Stimulated activated naive B cell treated with anti-CD40 and anti-IgM and Interleukin-4, amounts not matched to agents 10 μg/mL and 1 μg/mL and 100 μg/mL, for 72 hours (primary cell): ENCODE data around the gene UNG.
"Not testable (repeated sequence)": the region's sequence is repeated elsewhere in the genome, so short reads cannot be mapped to it uniquely, and the experiment has no call there.

Source experiments
- ATAC-seq, 2 donors: fragments of 150-1000 bp; cut with Tn5 transposase; replicated peaks; 2 replicates each; pipeline ENCODE4 v1.10.0; 2021; ENCODE audit warnings: moderate library complexity in 1 of 2
- DNase-seq: peaks from one replicate; pipeline ENCODE4 v3.0.0; 2021
- H3K27ac Mint-ChIP-seq: one replicate; pipeline ENCODE4 v1.8.0; 2022; ENCODE audit warnings: mild to moderate bottlenecking, mixed read lengths
- H3K27me3 Mint-ChIP-seq, 2 donors: one replicate each; pipeline ENCODE4 v1.8.0; 2022; ENCODE audit warnings: mixed read lengths in 2 of 2
- H3K36me3 Mint-ChIP-seq, 2 donors: one replicate each; pipeline ENCODE4 v1.8.0; 2022; ENCODE audit warnings: mixed read lengths in 2 of 2, mild to moderate bottlenecking in 1 of 2
- H3K4me1 Mint-ChIP-seq, 2 donors: one replicate each; pipeline ENCODE4 v1.8.0; 2022; ENCODE audit warnings: mixed read lengths in 2 of 2, mild to moderate bottlenecking in 1 of 2
- H3K4me3 Mint-ChIP-seq, 2 donors: one replicate each; pipeline ENCODE4 v1.8.0; 2022; ENCODE audit warnings: mild to moderate bottlenecking in 2 of 2, mixed read lengths in 2 of 2, moderate library complexity in 1 of 2
- H3K9me3 Mint-ChIP-seq, 2 donors: one replicate each; pipeline ENCODE4 v1.8.0; 2022; ENCODE audit warnings: mixed read lengths in 2 of 2, mild to moderate bottlenecking in 1 of 2

UNG gene

DNA sequence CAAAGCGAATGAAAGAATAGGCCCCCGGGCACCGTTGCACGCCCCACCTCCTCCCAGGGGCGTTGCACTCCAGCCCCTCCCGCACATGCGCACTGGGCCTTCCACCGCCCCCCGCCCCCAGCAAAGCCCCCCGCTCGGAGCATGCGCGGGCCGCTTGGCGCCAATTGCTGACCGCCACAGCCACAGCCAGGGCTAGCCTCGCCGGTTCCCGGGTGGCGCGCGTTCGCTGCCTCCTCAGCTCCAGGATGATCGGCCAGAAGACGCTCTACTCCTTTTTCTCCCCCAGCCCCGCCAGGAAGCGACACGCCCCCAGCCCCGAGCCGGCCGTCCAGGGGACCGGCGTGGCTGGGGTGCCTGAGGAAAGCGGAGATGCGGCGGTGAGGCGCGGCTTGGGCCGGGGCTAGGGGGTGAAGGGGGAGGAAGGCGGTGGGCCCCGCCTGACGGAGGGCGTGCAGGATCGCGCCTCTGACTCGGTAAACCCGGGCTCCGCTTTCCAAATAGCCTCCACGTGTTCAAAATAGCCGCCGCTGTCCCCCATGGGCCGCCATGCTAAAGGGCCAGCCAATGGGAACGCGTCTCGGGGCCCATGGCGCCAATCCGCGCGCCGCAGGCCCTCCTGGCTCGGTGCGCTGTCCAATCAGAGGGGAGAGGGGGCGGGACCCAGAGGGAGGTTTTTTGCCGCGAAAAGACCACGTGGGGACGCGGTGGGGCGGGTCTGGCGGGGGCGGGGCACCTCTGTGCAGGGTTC lies at the start of gene UNG:
UNG (plus strand) TSS at position 163 of the 748 bp plus-strand sequence; CDS start at position 246, 83 bp downstream.
- peaks cover 18 to 52% of the 10 kb centered on the region in 2 donors for H3K4me1 Mint-ChIP-seq
- DNase-seq: peak; percentile 94
- peak; percentile 90 to 94 for ATAC-seq

GRCh38 chr12:109048706-109049105 lies 48.7 kb upstream of the UNG start:
- ATAC-seq, H3K4me3 Mint-ChIP-seq, H3K9me3 Mint-ChIP-seq, DNase-seq, H3K4me1 Mint-ChIP-seq, H3K27me3 Mint-ChIP-seq, H3K27ac Mint-ChIP-seq, H3K36me3 Mint-ChIP-seq: not testable (repeated sequence)

More for the DNA sequence above, at the start of gene UNG:
- peaks cover 6 to 18% of the 10 kb centered on the region in 2 donors for H3K36me3 Mint-ChIP-seq
- H3K27me3 Mint-ChIP-seq: no peaks in the 10 kb centered on the region
- peak within 1 kb of the TSS; percentile 85 to 96 for H3K4me3 Mint-ChIP-seq
- peak within 1 kb of the TSS; percentile 92 for H3K27ac Mint-ChIP-seq
- no peaks in the 10 kb centered on the region for H3K9me3 Mint-ChIP-seq

DNA sequence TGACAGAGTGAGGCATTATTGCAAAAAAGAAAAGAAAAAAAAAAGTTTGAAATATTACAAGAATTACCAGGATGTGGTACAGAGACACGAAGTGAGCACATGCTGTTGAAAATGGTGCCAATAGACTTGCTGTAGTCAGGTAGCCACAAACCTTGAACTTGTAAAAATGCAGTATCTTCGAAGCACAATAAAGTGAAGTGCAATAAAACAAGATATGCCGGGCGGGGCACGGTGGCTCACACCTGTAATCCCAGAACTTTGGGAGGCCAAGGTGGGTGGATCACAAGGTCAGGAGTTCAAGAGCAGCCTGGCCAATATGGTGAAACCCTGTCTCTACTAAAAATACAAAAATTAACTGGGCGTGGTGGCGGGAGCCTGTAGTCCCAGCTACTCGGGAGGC lies 47.6 kb upstream of the UNG start:
- Mint-ChIP-seq H3K27ac (peak overlapping the region; percentile 20), H3K4me1 (peaks cover 9 to 14% of the 10 kb centered on the region in 2 donors)
- not testable (repeated sequence) for H3K4me3 Mint-ChIP-seq, DNase-seq, H3K9me3 Mint-ChIP-seq, ATAC-seq, H3K27me3 Mint-ChIP-seq, H3K36me3 Mint-ChIP-seq

DNA sequence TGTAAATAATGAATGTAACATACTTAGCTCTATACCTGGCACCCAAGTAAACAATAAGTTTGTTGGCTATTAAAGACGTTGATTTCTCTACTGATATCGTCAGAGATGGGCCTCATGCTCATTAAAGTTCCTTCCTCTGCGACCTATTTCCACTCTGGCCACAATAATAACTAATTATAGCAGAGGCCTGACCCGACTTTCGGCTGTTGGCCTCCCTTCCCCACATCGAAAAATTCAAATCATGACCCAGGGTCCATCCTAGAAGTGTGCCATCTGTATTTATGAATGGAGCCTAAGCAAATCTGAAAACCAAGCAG lies 45.3 kb upstream of the UNG start:
- DNase-seq: no peak
- H3K27me3 Mint-ChIP-seq: no peaks in the 10 kb centered on the region
- ATAC-seq: no peak
- no peaks in the 10 kb centered on the region for H3K9me3 Mint-ChIP-seq
- H3K36me3 Mint-ChIP-seq: no peaks in the 10 kb centered on the region
- H3K27ac Mint-ChIP-seq: peak overlapping the region; percentile 96
- H3K4me1 Mint-ChIP-seq: peaks cover 9 to 14% of the 10 kb centered on the region in 2 donors
- H3K4me3 Mint-ChIP-seq: peak overlapping the region; percentile 93 to 98

DNA sequence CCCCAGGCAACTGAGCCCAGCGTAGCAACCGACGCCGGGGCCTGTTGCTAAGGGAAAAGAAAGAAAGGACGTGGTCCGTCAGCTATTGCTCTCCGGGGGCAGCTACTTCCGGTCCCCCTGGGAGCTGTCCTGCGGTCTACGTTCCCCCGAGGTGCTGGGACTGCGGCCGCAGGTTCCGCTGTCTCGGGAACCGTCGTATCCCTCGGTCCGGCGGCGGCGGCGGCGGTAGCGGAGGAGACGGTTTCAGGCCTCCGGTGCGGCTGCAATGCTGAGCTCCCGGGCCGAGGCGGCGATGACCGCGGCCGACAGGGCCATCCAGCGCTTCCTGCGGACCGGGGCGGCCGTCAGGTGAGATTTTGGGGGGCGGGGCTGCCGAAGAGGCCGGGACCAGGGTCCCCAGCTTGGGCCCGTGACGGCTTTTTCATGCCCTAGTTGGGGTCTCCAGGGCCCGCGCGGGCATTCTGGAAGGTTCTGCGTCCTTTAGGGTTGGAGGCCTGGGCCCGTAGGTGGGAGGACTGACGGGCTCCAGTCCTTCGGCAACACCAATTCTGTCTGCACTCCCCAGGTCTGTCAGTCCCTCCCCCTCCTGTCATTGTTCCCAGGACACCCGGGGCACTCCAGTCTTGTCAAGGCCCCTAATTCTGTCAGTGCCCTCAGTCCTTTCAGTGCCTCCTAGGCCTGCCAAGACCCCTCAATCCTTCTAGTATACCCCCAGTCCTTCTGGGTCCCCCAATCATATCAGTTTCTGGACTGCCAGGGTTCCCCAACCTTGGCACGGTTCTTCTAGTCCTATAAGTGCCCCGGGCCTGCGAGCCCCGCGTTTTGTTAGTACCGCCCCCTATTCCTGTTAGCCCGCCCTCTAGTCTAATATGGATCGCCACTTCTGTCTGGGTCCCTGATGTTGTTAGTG lies 44.7 kb upstream of the UNG start, which contains the start of gene USP30:
USP30 (plus strand) TSS at position 163 of the 910 bp plus-strand sequence; CDS start at position 266, 103 bp downstream.
- peak; percentile 81 to 90 for ATAC-seq
- Mint-ChIP-seq H3K27me3 (no peaks in the 10 kb centered on the region), H3K4me1 (peaks cover 9 to 14% of the 10 kb centered on the region in 2 donors), H3K9me3 (no peaks in the 10 kb centered on the region), H3K27ac (peak within 1 kb of the TSS; percentile 96), H3K4me3 (peak within 1 kb of the TSS; percentile 93 to 98), H3K36me3 (no peaks in the 10 kb centered on the region)
- DNase-seq: peak; percentile 77

- H3K27ac Mint-ChIP-seq: peak overlapping the region; percentile 96
- no peaks in the 10 kb centered on the region for H3K9me3 Mint-ChIP-seq
- peak overlapping the region; percentile 93 to 98 for H3K4me3 Mint-ChIP-seq
- H3K27me3 Mint-ChIP-seq: no peaks in the 10 kb centered on the region
- ATAC-seq (peak; percentile 55 to 64), DNase-seq (peak; percentile 4)
- H3K4me1 Mint-ChIP-seq: peaks cover 9 to 14% of the 10 kb centered on the region in 2 donors
- H3K36me3 Mint-ChIP-seq: peaks cover 4% of the 10 kb centered on the region in 2 donors
These were observed 43.8 kb upstream of the UNG start for GRCh38 chr12:109053382-109054123.

GRCh38 chr12:109054124-109054513 lies 43.3 kb upstream of the UNG start:
- H3K36me3 Mint-ChIP-seq, H3K9me3 Mint-ChIP-seq, H3K27me3 Mint-ChIP-seq, ATAC-seq, DNase-seq: not testable (repeated sequence)
- Mint-ChIP-seq H3K27ac (peak overlapping the region; percentile 96), H3K4me3 (peak overlapping the region; percentile 93 to 98), H3K4me1 (peaks cover 9 to 14% of the 10 kb centered on the region in 2 donors)

GRCh38 chr12:109054520-109054919 lies 42.9 kb upstream of the UNG start:
- Mint-ChIP-seq H3K36me3 (peaks cover 4% of the 10 kb centered on the region in 2 donors), H3K27me3 (no peaks in the 10 kb centered on the region), H3K4me3 (no peak overlapping the region), H3K4me1 (peaks cover 9 to 14% of the 10 kb centered on the region in 2 donors), H3K9me3 (no peaks in the 10 kb centered on the region), H3K27ac (no peak overlapping the region)
- DNase-seq (no peak), ATAC-seq (no peak)

GRCh38 chr12:109056891-109057290 lies 40.5 kb upstream of the UNG start:
- no peaks in the 10 kb centered on the region for H3K27me3 Mint-ChIP-seq
- no peak for ATAC-seq

GRCh38 chr12:109057376-109057775 lies 40.0 kb upstream of the UNG start:
- H3K9me3 Mint-ChIP-seq: no peaks in the 10 kb centered on the region
- no peak overlapping the region for H3K4me3 Mint-ChIP-seq
- no peaks in the 10 kb centered on the region for H3K27me3 Mint-ChIP-seq
- DNase-seq (no peak), ATAC-seq (no peak)
- H3K36me3 Mint-ChIP-seq: peaks cover 4% of the 10 kb centered on the region in 2 donors
- peak overlapping the region; percentile 72 for H3K27ac Mint-ChIP-seq
- H3K4me1 Mint-ChIP-seq: peaks cover 7 to 14% of the 10 kb centered on the region in 2 donors

More at GRCh38 chr12:109056891-109057290, 40.5 kb upstream of the UNG start:
- H3K9me3 Mint-ChIP-seq: no peaks in the 10 kb centered on the region
- DNase-seq: no peak
- H3K4me3 Mint-ChIP-seq: no peak overlapping the region
- no peak overlapping the region for H3K27ac Mint-ChIP-seq
- peaks cover 4% of the 10 kb centered on the region in 2 donors for H3K36me3 Mint-ChIP-seq
- H3K4me1 Mint-ChIP-seq: peaks cover 9 to 14% of the 10 kb centered on the region in 2 donors

DNA sequence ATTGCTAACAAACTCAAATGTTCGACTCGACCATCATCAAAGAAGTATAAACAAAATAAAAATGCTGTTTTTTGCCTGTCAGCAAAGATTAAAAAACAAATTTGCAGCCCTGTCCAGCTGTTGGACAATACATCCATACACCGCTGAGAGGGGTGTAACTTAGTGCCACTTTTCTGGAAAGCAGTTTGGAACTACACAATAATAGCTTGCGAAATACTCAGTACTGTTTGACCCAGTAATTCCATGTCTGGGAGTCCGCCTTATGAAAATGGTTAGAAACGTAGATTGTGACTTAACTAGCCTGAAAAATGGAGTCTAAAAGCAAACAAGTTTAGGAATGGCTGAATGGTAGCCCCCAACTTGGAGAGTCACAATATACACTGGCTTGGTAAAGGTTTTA lies 38.6 kb upstream of the UNG start:
- DNase-seq: no peak
- ATAC-seq: no peak
- peaks cover 3 to 5% of the 10 kb centered on the region in 2 donors for H3K4me1 Mint-ChIP-seq
- no peaks in the 10 kb centered on the region for H3K9me3 Mint-ChIP-seq
- H3K27ac Mint-ChIP-seq: no peak overlapping the region
- H3K27me3 Mint-ChIP-seq: no peaks in the 10 kb centered on the region
- peaks cover 6 to 9% of the 10 kb centered on the region in 2 donors for H3K36me3 Mint-ChIP-seq
- H3K4me3 Mint-ChIP-seq: no peak overlapping the region

DNA sequence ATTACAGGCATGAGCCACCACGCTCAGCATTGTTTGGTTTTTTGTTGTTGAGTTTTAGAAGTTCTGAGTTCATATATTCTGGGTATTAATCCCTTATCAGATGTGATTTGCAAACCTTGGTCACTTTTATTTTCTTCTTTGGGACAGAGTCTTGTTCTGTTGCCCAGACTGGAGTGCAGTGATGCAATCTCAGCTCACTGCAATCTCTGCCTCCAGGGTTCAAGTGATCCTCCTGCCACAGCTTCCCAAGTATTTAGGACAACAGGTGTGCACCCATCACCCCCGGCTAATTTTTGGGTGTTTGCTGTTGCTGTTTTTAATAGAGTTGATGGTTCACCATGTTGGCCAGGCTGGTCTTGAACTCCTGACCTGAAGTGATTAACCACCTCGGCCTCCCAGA lies 33.3 kb upstream of the UNG start:
- Mint-ChIP-seq H3K27ac (no peak overlapping the region), H3K9me3 (no peaks in the 10 kb centered on the region), H3K36me3 (peaks cover 14 to 30% of the 10 kb centered on the region in 2 donors), H3K27me3 (no peaks in the 10 kb centered on the region), H3K4me1 (peaks cover 0 to 2% of the 10 kb centered on the region in 2 donors), H3K4me3 (no peak overlapping the region)
- ATAC-seq: no peak
- DNase-seq: no peak

GRCh38 chr12:109065154-109065852 lies 32.1 kb upstream of the UNG start:
- H3K27ac Mint-ChIP-seq: no peak overlapping the region

More at GRCh38 chr12:109065154-109065852, 32.1 kb upstream of the UNG start:
- H3K27me3 Mint-ChIP-seq: no peaks in the 10 kb centered on the region
- no peak overlapping the region for H3K4me3 Mint-ChIP-seq
- DNase-seq (no peak), ATAC-seq (no peak)
- H3K36me3 Mint-ChIP-seq: peaks cover 23 to 42% of the 10 kb centered on the region in 2 donors
- H3K9me3 Mint-ChIP-seq: no peaks in the 10 kb centered on the region
- H3K4me1 Mint-ChIP-seq: peaks cover 0 to 2% of the 10 kb centered on the region in 2 donors
